K562 (cell line): ENCODE data around the gene TAS1R3. TPM values are rescaled to one million over a fixed set of nuclear protein-coding genes. Genes with fewer than 3 reads are reported as not detected.

Experiments used
- CC2D1A ChIP-seq: fragments of 450-650 bp; IDR thresholded peaks from 2 replicates; pipeline ENCODE4 v1.6.1; 2017; ENCODE audit warnings: mild to moderate bottlenecking
- KAT2B ChIP-seq: IDR thresholded peaks from one replicate; pipeline ENCODE4 v1.6.1; 2012; ENCODE audit warnings: low read depth, mild to moderate bottlenecking, control low read depth, inconsistent platforms, low read length, moderate library complexity
- KLF10 ChIP-seq: fragments of 250-450 bp; sonication (Bioruptor Pico); IDR thresholded peaks from 2 replicates; pipeline ENCODE4 v1.6.1; 2021; ENCODE audit warnings: matching md5 sums
- MYBL2 ChIP-seq, 2 experiments: fragments of 450-650 bp in 1 of 2; sonication (generic) in 1 of 2; formaldehyde crosslinking in 1 of 2; IDR thresholded peaks; 2 replicates each; pipeline versions ENCODE4 v1.6.1 to v1.8.1; 2017 to 2022; ENCODE audit warnings: borderline replicate concordance in 1 of 2, inconsistent platforms in 1 of 2, low read depth in 1 of 2, mild to moderate bottlenecking in 1 of 2, missing genetic modification reagents in 1 of 2, moderate library complexity in 1 of 2
- NR3C1 ChIP-seq: sonication (generic); formaldehyde crosslinking; IDR thresholded peaks from 2 replicates; pipeline ENCODE4 v1.8.1; 2022; ENCODE audit warnings: missing genetic modification reagents
- SMAD2 ChIP-seq: fragments of 150-350 bp; IDR thresholded peaks from 2 replicates; pipeline ENCODE4 v1.6.1; 2014; ENCODE audit warnings: low read depth, mild to moderate bottlenecking, low read length
- SMARCB1 ChIP-seq: IDR thresholded peaks from 2 replicates; pipeline ENCODE4 v1.6.1; 2011; ENCODE audit warnings: improper control_type of control experiment, low read depth; ENCODE audit not compliant: insufficient read length
- ZKSCAN3 ChIP-seq: fragments of 250-450 bp; sonication (Bioruptor Pico); IDR thresholded peaks from 2 replicates; pipeline ENCODE4 v1.4.0; 2020
- ZNF217 ChIP-seq: sonication (generic); formaldehyde crosslinking; IDR thresholded peaks from 2 replicates; pipeline ENCODE4 v1.8.0; 2022; ENCODE audit warnings: mild to moderate bottlenecking, missing genetic modification reagents
- ZNF778 ChIP-seq: fragments of 450-650 bp; formaldehyde crosslinking; IDR thresholded peaks from 2 replicates; pipeline ENCODE4 v1.4.0; 2020; ENCODE audit warnings: mild to moderate bottlenecking, moderate library complexity
- polyA plus RNA-seq, 8 experiments: library from polyadenylated mRNA; depleted of rRNA in 4 of 8; stranded (reverse) in 5 of 8; unstranded in 3 of 8; fragments of >200 nt; fragmentation: Nextera tagmentation in 2 of 8; fragmentation: Illumina TruSeq in 1 of 8; extraction: Ambion mirVana in 2 of 8; extraction: Trizol in 1 of 8; gene quantifications; 2 replicates each; pipeline versions ENCODE4 v1.2.1 to v1.2.3, GENCODE V29; 2011 to 2014; ENCODE audit warnings: inconsistent platforms in 1 of 8, missing spikeins in 1 of 8
- total RNA-seq, 7 experiments: library from RNA; depleted of rRNA in 6 of 7; stranded (reverse); fragments of >200 nt in 6 of 7; fragmentation: Illumina TruSeq in 2 of 7; extraction: Trizol in 2 of 7; gene quantifications; 2 replicates each; pipeline versions ENCODE4 v1.2.1 to v1.2.3, GENCODE V29; 2011 to 2021; ENCODE audit warnings: low replicate concordance in 1 of 7
- TF ChIP-seq, protein P1 (sequence below): IDR thresholded peaks from 3 replicates; pipeline ENCODE4 v1.6.1; 2011; ENCODE audit warnings: borderline replicate concordance, mild to moderate bottlenecking; ENCODE audit not compliant: insufficient read length, insufficient read depth
- TF ChIP-seq, protein P2 (sequence below): fragments of 450-650 bp; IDR thresholded peaks from 2 replicates; pipeline ENCODE4 v1.6.1; 2017; ENCODE audit warnings: antibody characterized with exemption, mild to moderate bottlenecking
- TF ChIP-seq, protein P3 (sequence below), 2 experiments: fragments of 450-650 bp; IDR thresholded peaks; 2 replicates each; pipeline ENCODE4 v1.6.1; 2016; ENCODE audit warnings: mild to moderate bottlenecking in 2 of 2, borderline replicate concordance in 1 of 2, low read depth in 1 of 2, moderate library complexity in 1 of 2

Gene TAS1R3
- total and polyA plus RNA-seq, 9 of the 15 experiments (the other 6 are each of a cell fraction or from before 2014, with no cell fraction given), result 0.07 to 0.13 TPM; not detected in 7

DNA sequence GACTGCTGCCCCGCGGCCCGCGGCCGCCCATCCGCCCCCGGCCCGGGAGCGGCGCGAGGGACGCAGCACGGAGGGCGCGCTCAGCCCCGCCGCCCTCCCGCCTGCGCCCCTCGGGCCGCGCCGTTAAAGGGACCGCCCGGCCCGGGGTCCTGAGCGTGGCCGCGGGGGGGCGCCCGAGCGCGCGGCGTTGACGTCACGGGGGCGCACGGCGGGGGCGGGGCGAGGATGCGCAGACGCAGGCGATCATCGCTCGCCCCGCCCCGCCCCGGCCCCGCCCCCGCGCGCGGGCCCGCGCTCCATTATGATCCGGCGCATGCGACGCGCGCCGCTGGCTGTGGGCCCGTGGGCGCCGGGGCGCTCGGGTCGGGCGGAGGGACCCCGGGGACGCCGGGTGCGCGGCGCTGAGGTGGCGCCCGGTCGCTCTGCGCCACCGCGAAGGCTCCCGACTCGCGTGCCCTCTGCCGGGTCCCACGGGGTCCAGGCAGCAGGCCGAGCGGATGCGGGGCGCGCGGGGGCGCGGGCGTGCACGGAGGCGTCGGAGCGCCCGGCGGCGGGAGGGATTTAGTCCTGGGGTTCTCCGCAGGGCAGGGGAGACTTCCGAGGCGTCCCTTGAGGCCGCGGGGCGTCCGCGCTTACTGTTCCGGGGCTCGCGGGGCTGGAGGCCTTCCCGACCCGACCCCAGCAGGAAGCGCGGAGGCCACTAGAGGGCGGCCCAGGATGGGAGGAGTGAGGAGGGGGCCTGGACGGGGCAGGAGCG lies 18.4 kb downstream of the TAS1R3 start, which contains the start of gene DVL1 (continued):
- TF ChIP-seq, protein P1, sequence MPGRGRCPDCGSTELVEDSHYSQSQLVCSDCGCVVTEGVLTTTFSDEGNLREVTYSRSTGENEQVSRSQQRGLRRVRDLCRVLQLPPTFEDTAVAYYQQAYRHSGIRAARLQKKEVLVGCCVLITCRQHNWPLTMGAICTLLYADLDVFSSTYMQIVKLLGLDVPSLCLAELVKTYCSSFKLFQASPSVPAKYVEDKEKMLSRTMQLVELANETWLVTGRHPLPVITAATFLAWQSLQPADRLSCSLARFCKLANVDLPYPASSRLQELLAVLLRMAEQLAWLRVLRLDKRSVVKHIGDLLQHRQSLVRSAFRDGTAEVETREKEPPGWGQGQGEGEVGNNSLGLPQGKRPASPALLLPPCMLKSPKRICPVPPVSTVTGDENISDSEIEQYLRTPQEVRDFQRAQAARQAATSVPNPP, result no peak
- TF ChIP-seq, protein P2, sequence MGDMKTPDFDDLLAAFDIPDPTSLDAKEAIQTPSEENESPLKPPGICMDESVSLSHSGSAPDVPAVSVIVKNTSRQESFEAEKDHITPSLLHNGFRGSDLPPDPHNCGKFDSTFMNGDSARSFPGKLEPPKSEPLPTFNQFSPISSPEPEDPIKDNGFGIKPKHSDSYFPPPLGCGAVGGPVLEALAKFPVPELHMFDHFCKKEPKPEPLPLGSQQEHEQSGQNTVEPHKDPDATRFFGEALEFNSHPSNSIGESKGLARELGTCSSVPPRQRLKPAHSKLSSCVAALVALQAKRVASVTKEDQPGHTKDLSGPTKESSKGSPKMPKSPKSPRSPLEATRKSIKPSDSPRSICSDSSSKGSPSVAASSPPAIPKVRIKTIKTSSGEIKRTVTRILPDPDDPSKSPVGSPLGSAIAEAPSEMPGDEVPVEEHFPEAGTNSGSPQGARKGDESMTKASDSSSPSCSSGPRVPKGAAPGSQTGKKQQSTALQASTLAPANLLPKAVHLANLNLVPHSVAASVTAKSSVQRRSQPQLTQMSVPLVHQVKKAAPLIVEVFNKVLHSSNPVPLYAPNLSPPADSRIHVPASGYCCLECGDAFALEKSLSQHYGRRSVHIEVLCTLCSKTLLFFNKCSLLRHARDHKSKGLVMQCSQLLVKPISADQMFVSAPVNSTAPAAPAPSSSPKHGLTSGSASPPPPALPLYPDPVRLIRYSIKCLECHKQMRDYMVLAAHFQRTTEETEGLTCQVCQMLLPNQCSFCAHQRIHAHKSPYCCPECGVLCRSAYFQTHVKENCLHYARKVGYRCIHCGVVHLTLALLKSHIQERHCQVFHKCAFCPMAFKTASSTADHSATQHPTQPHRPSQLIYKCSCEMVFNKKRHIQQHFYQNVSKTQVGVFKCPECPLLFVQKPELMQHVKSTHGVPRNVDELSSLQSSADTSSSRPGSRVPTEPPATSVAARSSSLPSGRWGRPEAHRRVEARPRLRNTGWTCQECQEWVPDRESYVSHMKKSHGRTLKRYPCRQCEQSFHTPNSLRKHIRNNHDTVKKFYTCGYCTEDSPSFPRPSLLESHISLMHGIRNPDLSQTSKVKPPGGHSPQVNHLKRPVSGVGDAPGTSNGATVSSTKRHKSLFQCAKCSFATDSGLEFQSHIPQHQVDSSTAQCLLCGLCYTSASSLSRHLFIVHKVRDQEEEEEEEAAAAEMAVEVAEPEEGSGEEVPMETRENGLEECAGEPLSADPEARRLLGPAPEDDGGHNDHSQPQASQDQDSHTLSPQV, result peak; percentile 53; the same call in 1 of the 2 replicates
- TF ChIP-seq ZNF778 (no peak), ZKSCAN3 (CRISPR knock-in tag) (no peak), CC2D1A (no peak), MYBL2 (IDR thresholded peaks at IDR 0.05; ENCODE audit: low read depth) (no peak), MYBL2 (CRISPR knock-in tag; IDR thresholded peaks at IDR 0.05; ENCODE audit: borderline replicate concordance) (no peak), KLF10 (CRISPR knock-in tag) (no peak), KAT2B (no peak), SMAD2 (no peak), NR3C1 (peak; percentile 70; the same call in 1 of the 2 replicates), ZNF217 (CRISPR knock-in tag) (no peak), SMARCB1 (no peak)
- TF ChIP-seq, protein P3, sequence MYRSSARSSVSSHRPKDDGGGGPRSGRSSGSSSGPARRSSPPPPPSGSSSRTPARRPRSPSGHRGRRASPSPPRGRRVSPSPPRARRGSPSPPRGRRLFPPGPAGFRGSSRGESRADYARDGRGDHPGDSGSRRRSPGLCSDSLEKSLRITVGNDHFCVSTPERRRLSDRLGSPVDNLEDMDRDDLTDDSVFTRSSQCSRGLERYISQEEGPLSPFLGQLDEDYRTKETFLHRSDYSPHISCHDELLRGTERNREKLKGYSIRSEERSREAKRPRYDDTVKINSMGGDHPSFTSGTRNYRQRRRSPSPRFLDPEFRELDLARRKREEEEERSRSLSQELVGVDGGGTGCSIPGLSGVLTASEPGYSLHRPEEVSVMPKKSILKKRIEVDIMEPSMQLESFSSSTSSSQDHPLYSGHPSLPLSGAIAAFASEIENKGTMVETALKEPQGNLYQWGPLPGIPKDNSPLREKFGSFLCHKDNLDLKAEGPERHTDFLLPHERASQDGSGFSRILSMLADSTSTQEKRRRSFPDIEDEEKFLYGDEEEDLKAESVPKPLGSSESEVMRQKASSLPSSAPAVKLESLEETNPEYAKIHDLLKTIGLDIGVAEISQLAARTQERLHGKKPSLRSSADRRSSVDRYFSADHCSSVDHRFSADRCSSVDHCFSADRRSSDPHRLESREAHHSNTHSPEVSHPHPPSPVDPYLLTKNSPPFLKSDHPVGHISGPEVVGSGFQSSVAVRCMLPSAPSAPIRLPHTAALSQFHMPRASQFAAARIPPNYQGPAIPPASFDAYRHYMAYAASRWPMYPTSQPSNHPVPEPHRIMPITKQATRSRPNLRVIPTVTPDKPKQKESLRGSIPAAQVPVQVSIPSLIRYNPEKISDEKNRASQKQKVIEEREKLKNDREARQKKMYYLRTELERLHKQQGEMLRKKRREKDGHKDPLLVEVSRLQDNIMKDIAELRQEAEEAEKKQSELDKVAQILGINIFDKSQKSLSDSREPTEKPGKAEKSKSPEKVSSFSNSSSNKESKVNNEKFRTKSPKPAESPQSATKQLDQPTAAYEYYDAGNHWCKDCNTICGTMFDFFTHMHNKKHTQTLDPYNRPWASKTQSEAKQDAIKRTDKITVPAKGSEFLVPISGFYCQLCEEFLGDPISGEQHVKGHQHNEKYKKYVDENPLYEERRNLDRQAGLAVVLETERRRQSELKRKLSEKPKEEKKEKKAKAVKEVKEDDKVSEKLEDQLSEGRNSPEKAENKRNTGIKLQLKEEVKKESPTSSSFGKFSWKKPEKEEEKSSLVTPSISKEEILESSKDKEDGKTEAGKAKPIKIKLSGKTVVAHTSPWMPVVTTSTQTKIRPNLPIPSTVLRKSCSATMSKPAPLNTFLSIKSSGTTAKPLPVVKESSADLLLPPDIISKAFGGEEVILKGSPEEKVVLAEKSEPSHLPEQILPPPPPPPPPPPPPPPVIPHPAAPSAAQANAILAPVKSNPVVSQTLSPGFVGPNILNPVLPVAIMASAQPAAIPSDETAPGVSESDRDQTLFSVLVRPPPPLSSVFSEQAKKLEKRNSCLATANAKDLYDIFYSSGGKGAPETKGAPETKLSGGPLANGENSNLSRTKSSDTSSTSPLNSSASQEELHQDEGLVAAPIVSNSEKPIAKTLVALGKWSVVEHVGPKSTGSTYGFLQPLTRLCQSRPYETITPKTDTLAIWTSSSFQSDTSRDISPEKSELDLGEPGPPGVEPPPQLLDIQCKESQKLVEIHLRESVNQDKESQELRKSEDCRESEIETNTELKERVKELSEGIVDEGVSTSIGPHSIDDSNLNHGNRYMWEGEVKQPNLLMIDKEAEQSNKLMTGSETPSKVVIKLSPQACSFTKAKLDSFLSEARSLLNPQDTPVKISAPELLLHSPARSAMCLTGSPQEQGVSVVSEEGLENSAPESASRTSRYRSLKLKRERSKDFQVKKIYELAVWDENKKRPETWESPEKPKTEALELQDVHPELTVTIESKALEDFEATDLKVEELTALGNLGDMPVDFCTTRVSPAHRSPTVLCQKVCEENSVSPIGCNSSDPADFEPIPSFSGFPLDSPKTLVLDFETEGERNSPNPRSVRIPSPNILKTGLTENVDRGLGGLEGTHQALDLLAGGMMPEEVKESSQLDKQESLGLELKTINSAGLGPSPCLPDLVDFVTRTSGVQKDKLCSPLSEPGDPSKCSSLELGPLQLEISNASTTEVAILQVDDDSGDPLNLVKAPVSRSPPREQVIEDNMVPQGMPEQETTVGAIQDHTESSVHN (IDR thresholded peaks at IDR 0.05; ENCODE audit: borderline replicate concordance in 1 of 2, low read depth in 1 of 2), result no peak
